Fibroblast of lung (primary cell): ENCODE data around the gene FAM221B. TPM values are rescaled to one million over a fixed set of nuclear protein-coding genes. Genes with fewer than 3 reads are reported as not detected.

ENCODE experiments used
- DNase-seq, 2 donors: peaks; one replicate each; pipeline versions ENCODE4 v3.0.0 to v3.0.0-alpha.2; 2010; ENCODE audit warnings: low read depth in 2 of 2
- H2AFZ ChIP-seq: 2 replicates; pipeline ENCODE4 v1.5.1; 2012; ENCODE audit warnings: low read length, control low read depth, inconsistent platforms
- H3K27ac ChIP-seq: 2 replicates; pipeline ENCODE4 v1.5.1; 2011; ENCODE audit warnings: low read length, control low read depth; ENCODE audit not compliant: insufficient read depth
- H3K27me3 ChIP-seq: 2 replicates; pipeline ENCODE4 v1.5.1; 2011; ENCODE audit warnings: mild to moderate bottlenecking, low read length; ENCODE audit not compliant: control insufficient read depth, insufficient read depth
- H3K36me3 ChIP-seq: 2 replicates; pipeline ENCODE4 v1.5.1; 2011; ENCODE audit warnings: low read length; ENCODE audit not compliant: control insufficient read depth, insufficient read depth
- H3K4me1 ChIP-seq: 2 replicates; pipeline ENCODE4 v1.5.1; 2011; ENCODE audit warnings: low read length; ENCODE audit not compliant: control insufficient read depth, insufficient read depth; ENCODE audit errors: extremely low read depth
- H3K4me2 ChIP-seq: 2 replicates; pipeline ENCODE4 v1.5.1; 2011; ENCODE audit warnings: low read length, control low read depth; ENCODE audit not compliant: insufficient read depth; ENCODE audit errors: extremely low read depth
- H3K4me3 ChIP-seq, 4 experiments: fragments of 200-600 bp in 1 of 4; sonication (generic) in 1 of 4; replicated peaks in 1 of 4; 2 replicates each; pipeline ENCODE4 v1.5.1; 2011 to 2016; ENCODE audit warnings: low read length in 4 of 4, low read depth in 3 of 4, mild to moderate bottlenecking in 3 of 4, control low read depth in 2 of 4, inconsistent platforms in 1 of 4, mixed read lengths in 1 of 4; ENCODE audit not compliant: insufficient read depth in 1 of 4; ENCODE audit errors: control extremely low read depth in 1 of 4
- H3K79me2 ChIP-seq: 2 replicates; pipeline ENCODE4 v1.5.1; 2012; ENCODE audit warnings: mild to moderate bottlenecking, low read length, inconsistent platforms; ENCODE audit not compliant: control insufficient read depth, insufficient read depth
- H3K9ac ChIP-seq: 2 replicates; pipeline ENCODE4 v1.5.1; 2011; ENCODE audit warnings: mild to moderate bottlenecking, low read length, control low read depth; ENCODE audit not compliant: insufficient read depth
- H3K9me3 ChIP-seq: 2 replicates; pipeline ENCODE4 v1.5.1; 2012; ENCODE audit warnings: low read depth, low read length; ENCODE audit not compliant: control insufficient read depth, insufficient read depth
- H4K20me1 ChIP-seq: 2 replicates; pipeline ENCODE4 v1.5.1; 2011; ENCODE audit warnings: low read length; ENCODE audit not compliant: control insufficient read depth, insufficient read depth; ENCODE audit errors: extremely low read depth
- CTCF ChIP-seq, 2 donors: IDR thresholded peaks in 1 of 2; conservative IDR thresholded peaks in 1 of 2; 1 replicate in 1 of 2; 2 replicates in 1 of 2; pipeline ENCODE4 v1.5.1; 2011 to 2012; ENCODE audit warnings: low read length in 2 of 2, control low read depth in 1 of 2, inconsistent platforms in 1 of 2, low read depth in 1 of 2, mild to moderate bottlenecking in 1 of 2
- EZH2 ChIP-seq: IDR thresholded peaks from 2 replicates; pipeline ENCODE4 v1.5.1; 2012; ENCODE audit warnings: low read length, control low read depth, mild to moderate bottlenecking; ENCODE audit errors: missing control alignments
- polyA plus RNA-seq, 2 donors: library from polyadenylated mRNA; depleted of rRNA in 1 of 2; stranded (reverse) in 1 of 2; unstranded in 1 of 2; fragments of >200 nt; gene quantifications; 2 replicates each; pipeline ENCODE4 v1.2.1, GENCODE V29; 2011 to 2012; ENCODE audit warnings: missing spikeins in 1 of 2
- total RNA-seq: library from RNA; depleted of rRNA; stranded (reverse); fragments of >200 nt; gene quantifications from 2 replicates; pipeline ENCODE4 v1.2.1, GENCODE V29; 2014

Gene FAM221B
- total and polyA plus RNA-seq, 2 donors (not counting 1 experiment from before 2014, with no cell fraction given), result not detected

- no peak for TF ChIP-seq EZH2
- Histone ChIP-seq H3K36me3 (no peaks in the 10 kb centered on the region), H3K4me1 (no peaks in the 10 kb centered on the region), H2AFZ (no peak overlapping the region), H4K20me1 (no peaks in the 10 kb centered on the region), H3K27ac (no peak overlapping the region), H3K9ac (no peak overlapping the region), H3K4me2 (no peak overlapping the region), H3K79me2 (no peaks in the 10 kb centered on the region), H3K9me3 (no peaks in the 10 kb centered on the region), H3K27me3 (no peaks in the 10 kb centered on the region), H3K4me3 (no peak overlapping the region)
- no peak for DNase-seq
Observed at GRCh38 chr9:35836595-35836994, 8.1 kb upstream of the FAM221B start.

- Histone ChIP-seq H3K4me2 (no peak overlapping the region), H3K27me3 (no peaks in the 10 kb centered on the region), H3K9ac (no peak overlapping the region), H3K27ac (no peak overlapping the region), H3K79me2 (no peaks in the 10 kb centered on the region), H3K36me3 (no peaks in the 10 kb centered on the region), H3K9me3 (no peaks in the 10 kb centered on the region), H2AFZ (no peak overlapping the region), H3K4me1 (no peaks in the 10 kb centered on the region), H4K20me1 (no peaks in the 10 kb centered on the region), H3K4me3 (no peak overlapping the region)
- DNase-seq, result no peak
- no peak for TF ChIP-seq CTCF (conservative IDR thresholded peaks at IDR 0.05 in 1 of 2, IDR thresholded peaks at IDR 0.05 in 1 of 2; ENCODE audit: low read depth in 1 of 2, low read length in 2 of 2)
- TF ChIP-seq EZH2, result no peak
Observed at GRCh38 chr9:35835766-35836165, 7.2 kb upstream of the FAM221B start.

- Histone ChIP-seq H3K79me2 (no peaks in the 10 kb centered on the region), H4K20me1 (no peaks in the 10 kb centered on the region), H3K9me3 (no peaks in the 10 kb centered on the region), H3K9ac (no peak overlapping the region), H3K36me3 (no peaks in the 10 kb centered on the region), H3K4me1 (no peaks in the 10 kb centered on the region), H3K27me3 (no peaks in the 10 kb centered on the region), H3K4me3 (no peak overlapping the region), H3K27ac (no peak overlapping the region), H3K4me2 (no peak overlapping the region), H2AFZ (no peak overlapping the region)
- no peak for DNase-seq
- no peak for TF ChIP-seq EZH2
- TF ChIP-seq CTCF (conservative IDR thresholded peaks at IDR 0.05 in 1 of 2, IDR thresholded peaks at IDR 0.05 in 1 of 2; ENCODE audit: low read depth in 1 of 2, low read length in 2 of 2), result peak in 1 of 2 donors; percentile 34
Observed at GRCh38 chr9:35835216-35835632, 6.7 kb upstream of the FAM221B start.
